Fibroblast of skin of right biceps (primary cell): Measurements from ENCODE around the gene LRRC74B.
"Not testable (repeated sequence)": the region's sequence is repeated elsewhere in the genome, so short reads cannot be mapped to it uniquely, and the experiment has no call there.

Experiments
- DNase-seq: peaks from one replicate; pipeline ENCODE4 v3.0.0-alpha.2; 2013

Gene LRRC74B

DNA sequence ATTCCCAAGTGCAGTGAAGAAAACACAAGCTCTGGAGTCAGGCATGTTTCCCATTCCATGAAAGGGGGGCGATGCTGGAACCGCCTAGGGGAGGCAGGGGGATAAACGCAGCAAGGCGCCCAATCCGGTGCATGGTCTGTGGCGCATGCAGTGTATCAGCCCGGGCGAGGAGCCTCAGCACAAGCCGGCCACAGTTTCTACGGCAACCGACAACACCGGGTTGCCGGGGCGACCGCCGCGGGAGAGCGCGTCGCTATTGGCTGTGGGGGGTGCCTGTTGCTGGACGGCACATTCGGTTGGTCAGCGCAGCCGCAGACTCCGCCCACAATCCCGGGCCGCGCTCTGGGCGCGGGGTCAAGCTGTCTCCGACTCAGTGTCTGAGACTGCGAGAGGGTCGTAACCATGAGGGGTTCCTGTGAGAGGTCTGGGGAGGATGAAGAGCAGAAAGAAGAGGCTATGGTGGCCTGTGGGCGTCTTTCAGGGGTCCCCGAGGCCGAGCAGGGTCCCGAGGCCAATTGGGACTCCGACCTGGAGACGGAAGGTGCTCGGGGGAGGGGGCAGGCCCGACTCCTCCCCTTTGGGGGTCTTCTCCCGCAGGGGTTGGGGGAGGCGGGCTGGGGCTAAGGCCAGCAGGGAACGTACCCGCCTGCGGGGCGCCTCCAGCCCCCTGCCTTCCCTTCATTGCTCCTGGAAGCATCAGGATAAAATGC is at the start of gene LRRC74B:
TSS of gene LRRC74B (plus strand) at position 362 of the 710 bp plus-strand sequence. CDS start at position 403, 41 bp downstream.
- peak; percentile 92 for DNase-seq

GRCh38 chr22:20996031-20996410 is 49.7 kb upstream of the LRRC74B start:
- no peak for DNase-seq

GRCh38 chr22:20996598-20997535 is 48.9 kb upstream of the LRRC74B start:
- no peak for DNase-seq

GRCh38 chr22:20997536-20998257 is 48.0 kb upstream of the LRRC74B start:
- no peak for DNase-seq

GRCh38 chr22:20998411-20999336 is 47.1 kb upstream of the LRRC74B start:
- no peak for DNase-seq

DNA sequence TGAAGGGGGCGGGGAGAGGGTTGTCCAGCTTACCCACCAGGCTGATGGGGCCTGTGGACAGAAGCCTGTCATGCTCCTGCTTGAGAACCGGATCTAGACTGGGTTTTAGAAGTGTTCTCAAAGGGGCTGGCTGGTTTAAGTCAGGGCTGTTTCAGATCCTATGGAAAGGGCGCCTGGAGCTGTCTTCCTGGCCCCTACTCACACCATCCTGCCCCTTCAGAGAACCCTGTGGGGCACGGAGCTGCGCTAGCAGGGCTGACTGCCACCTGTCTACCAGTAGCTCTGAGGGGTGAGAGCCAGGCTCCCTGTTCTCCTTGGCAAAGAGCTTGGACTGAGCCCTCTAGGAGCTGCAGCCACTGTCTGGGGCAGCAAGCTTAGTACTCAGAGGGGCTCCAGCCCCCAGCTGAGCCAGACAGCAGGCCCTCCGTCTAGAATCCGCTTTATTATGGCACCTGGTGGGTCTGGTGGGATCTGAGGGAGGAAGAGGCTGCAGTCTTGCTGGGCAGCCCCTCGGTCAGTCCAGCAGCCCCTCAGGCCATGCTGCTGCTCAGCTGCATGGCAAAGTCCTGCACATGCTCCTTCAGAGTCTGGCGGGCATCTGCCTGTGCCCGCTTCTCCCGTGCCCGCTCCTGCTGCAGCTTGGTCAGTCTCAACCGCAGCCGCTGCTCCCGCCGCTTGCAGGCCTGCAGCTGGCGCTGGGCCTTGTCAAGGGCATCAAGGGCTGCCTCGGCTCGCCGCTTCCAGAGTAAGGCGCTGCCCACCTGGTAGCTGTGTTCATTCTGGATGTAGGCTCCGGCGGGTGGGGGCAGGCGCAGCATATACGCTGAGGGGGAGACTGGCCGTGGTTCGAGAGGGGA is 46.2 kb upstream of the LRRC74B start:
- no peak for DNase-seq

- DNase-seq: peak; percentile 8
Measured at GRCh38 chr22:21000207-21000986, 45.3 kb upstream of the LRRC74B start.

GRCh38 chr22:21000987-21001600 is 44.7 kb upstream of the LRRC74B start:
- no peak for DNase-seq

DNA sequence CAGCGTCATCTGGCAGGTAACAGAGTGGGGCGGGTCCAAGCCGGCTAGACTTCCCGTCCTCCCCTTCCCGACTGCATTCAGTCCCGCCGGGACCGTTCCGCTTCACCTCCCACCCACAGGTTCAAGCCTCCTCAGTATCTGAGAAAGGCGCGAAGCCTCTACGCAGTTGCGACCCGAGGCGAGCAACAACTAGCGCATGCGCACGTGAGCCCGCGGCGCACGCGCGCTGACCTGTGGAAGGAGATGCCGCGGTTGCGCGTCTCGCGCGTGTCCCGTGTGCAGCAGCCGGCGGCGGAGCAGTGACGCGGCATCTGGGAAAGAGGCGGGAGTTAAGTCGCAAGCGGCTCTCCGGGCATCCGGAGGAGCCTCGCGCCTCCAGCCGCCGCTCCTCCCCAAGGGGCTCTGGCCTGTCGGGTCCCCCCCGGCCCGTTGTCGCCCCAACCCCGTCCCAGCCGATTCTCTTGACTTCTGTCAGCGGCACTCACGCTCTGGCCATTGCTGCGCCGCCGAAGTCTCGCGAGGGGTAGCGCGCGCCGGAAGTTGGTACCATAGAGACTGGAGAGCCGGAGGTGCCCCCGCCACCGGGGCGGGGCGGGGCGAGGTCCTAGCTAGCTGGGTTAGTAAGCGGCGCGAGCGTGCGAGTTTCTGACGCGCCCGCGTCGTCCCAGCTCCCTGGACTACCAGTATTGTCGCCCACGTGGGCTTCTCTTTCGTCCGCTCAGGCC is 44.0 kb upstream of the LRRC74B start, which contains the start of gene THAP7:
TSS of gene THAP7 (minus strand) at position 518 of the 725 bp plus-strand sequence. CDS start at position 311, 207 bp downstream.
- DNase-seq: peak; percentile 95

DNA sequence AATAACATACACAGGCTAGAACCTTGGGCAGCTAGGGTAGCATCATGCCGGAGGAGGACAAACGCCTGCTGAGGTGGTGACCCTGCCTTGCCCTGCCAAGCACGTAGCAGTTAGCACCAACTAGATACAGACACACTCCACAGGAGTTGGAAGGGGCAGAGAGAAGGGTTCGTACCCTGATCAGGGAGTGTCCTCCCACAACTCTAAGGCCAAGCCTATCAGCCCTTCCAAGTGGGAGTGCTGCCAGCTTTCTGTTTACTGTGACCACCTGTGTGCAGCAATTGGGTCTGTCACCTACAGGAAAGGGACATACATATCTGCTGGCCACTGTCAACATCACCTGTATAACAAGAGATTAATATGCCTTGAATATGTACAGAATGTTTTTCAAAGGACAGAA is 42.0 kb upstream of the LRRC74B start:
- DNase-seq: no peak

DNA sequence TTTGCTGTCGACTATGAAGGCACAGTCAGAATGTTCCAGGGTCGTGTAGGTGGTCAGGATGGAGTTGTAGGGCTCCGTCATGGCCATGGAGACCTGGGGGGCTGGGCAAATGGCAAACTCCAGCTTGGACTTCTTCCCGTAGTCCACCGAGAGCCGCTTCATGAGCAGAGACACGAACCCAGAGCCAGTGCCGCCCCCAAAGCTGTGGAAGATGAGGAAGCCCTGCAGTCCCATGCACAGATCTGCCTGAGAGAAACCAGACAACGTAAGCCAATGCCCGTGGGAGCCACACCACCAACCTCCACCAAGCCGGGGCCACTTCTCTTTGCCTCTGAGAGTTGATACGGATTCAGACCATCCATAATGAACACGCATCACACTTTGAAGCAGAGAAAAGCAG is 36.5 kb upstream of the LRRC74B start:
- not testable (repeated sequence) for DNase-seq

- peak; percentile 49 for DNase-seq
Measured at GRCh38 chr22:21009638-21010425, 35.9 kb upstream of the LRRC74B start.

DNA sequence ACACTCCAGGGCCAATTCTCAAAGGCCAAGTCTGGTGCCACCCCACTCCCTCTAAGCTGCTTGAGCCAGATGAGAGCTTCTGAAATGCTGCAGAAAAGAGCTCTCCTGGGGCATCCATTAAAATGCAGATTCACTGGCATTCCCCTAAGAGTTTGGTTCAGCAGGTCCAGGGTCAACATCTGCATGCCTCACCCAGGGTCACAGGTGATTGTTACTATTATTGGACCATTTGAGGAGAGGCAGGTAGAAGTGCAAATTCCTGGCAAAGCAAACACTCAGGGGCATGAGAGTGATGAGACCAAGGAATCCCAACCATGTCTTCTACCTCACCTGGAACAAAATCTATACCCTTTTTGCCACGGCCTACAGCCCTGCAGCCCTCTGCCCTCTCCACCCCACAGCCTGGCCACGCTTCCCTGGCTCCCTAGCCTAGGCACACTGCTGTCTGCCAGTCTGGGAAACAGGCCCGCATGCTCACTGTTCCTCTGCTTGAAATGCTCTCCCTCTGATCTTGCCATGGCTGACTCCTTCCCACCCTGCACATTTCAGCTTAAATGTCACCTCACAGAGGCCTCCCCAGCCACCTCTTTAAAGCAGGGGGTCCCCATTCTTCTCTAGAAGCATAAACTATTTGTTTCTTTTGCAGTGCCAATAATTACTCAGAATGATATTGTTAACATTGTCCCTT is 35.2 kb upstream of the LRRC74B start:
- no peak for DNase-seq

- no peak for DNase-seq
Measured at GRCh38 chr22:21012446-21013407, 33.0 kb upstream of the LRRC74B start.

DNA sequence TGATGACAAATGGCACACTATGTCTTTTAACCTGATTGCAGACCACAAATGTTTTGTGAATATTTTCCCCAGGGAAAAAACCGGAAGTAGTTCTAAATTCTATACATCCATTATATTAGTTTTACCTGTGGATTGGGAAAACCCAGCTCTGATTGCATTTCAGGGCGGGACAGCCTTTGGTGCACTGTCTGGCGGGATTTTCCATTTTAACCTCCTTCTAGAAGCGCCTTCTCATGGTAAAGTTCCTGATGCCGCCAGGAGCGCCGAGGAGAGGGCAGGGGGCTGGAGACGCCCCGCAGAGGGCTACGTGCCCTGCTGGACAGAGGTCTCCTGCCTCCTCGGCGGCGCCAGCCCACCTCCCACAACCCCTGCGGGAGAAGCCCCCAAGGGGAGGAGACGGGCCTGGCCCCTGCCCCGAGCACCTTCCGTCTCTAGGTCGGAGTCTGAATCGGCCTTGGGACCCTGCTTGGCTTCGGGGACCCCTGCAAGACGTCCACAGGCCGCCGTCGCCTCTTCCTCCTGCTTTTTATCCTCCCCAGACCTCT is 32.0 kb upstream of the LRRC74B start:
- DNase-seq: no peak

DNA sequence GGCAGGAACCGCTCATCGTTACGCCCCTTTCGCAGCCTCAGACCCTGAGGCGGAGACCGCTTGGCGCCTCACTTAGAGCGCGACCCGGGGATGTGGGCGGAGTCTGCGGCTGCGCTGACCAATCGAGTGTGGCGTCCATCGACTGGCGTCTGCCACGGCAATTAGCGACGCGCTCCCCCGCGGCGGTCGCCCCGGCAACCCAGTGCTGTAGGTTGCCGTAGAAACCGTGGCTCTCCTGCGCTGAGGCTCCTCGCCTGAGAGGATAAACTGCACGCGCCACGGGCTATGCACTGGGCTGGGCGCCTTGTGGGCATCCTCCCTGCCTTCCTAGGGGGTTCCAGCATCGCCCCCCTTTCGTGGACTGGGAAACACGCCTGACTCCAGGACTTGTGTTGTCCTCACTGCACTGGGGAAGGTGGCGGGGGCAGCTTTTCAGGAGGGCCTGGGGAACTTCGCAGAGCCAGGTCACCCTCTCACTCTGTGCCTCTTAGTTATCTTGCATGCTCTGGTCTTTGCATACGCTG is 31.5 kb upstream of the LRRC74B start:
- peak; percentile 94 for DNase-seq
